HFF-Myc (cell line): Measurements from ENCODE around the gene SYTL3.

Experiments used
- DNase-seq: peaks from one replicate; pipeline ENCODE4 v3.0.0-alpha.2; 2011; ENCODE audit warnings: low read depth; ENCODE audit errors: extremely low read depth
- H3K4me3 ChIP-seq: replicated peaks from 2 replicates; pipeline ENCODE4 v1.5.1; 2011; ENCODE audit warnings: low read depth, mild to moderate bottlenecking, control low read depth, low read length
- CTCF ChIP-seq: IDR thresholded peaks from 2 replicates; pipeline ENCODE4 v1.5.1; 2012; ENCODE audit warnings: mild to moderate bottlenecking, low read depth, low read length, control low read depth; ENCODE audit errors: missing control alignments

The SYTL3 gene

GRCh38 chr6:158763434-158764182 is 113.8 kb downstream of the SYTL3 start:
- no peak for TF ChIP-seq CTCF
- H3K4me3 ChIP-seq = no peak overlapping the region

GRCh38 chr6:158764183-158764849 is 114.5 kb downstream of the SYTL3 start:
- DNase-seq = no peak
- no peak overlapping the region for H3K4me3 ChIP-seq
- TF ChIP-seq CTCF = no peak

More at GRCh38 chr6:158763434-158764182, 113.8 kb downstream of the SYTL3 start:
- no peak for DNase-seq

GRCh38 chr6:158764926-158765325 is 115.1 kb downstream of the SYTL3 start:
- DNase-seq = no peak
- no peak overlapping the region for H3K4me3 ChIP-seq
- no peak for TF ChIP-seq CTCF

DNA sequence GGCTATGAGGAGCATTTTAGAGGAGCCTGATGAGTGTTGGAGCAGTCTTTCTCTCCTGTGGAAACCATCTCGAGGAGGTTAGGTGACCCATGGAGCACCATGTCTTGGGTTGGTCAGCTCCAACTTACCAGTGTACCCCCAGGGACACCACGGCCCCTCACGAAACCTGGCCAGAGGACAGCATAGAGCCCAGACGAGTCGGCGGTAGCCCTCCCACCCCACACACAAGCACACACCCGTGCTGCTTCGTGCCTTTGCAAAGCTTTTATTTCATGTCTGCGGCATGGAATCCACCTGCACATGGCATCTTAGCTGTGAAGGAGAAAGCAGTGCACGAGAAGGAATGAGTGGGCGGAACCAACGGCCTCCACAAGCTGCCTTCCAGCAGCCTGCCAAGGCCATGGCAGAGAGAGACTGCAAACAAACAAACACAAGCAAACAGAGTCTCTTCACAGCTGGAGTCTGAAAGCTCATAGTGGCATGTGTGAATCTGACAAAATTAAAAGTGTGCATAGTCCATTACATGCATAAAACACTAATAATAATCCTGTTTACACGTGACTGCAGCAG is 115.7 kb downstream of the SYTL3 start:
- H3K4me3 ChIP-seq = no peak overlapping the region
- DNase-seq = no peak
- TF ChIP-seq CTCF = no peak

- no peak for DNase-seq
- TF ChIP-seq CTCF = no peak
- no peak overlapping the region for H3K4me3 ChIP-seq
Measured at GRCh38 chr6:158766621-158767455, 117.0 kb downstream of the SYTL3 start.

- H3K4me3 ChIP-seq = no peak overlapping the region
- TF ChIP-seq CTCF = no peak
- DNase-seq = no peak
Measured at GRCh38 chr6:158767709-158768108, 117.9 kb downstream of the SYTL3 start.
